ENCODE results near the gene SAMD4B. TPM values are rescaled to one million over a fixed set of nuclear protein-coding genes. Genes with fewer than 3 reads are reported as not detected.
A peak's percentile ranks its signal among the peaks of the same experiment; 100 is the strongest.

SAMD4B gene
- total and polyA plus RNA-seq, 9 of the 15 experiments (the other 6 are each of a cell fraction or from before 2014, with no cell fraction given): 3.4 to 90.5 (median 38.0) TPM

GRCh38 chr19:39413272-39413910 is 71.2 kb downstream of the SAMD4B start:
- intact Hi-C loops (cut with micrococcal nuclease) (loop anchor here (5.0 kb wide), 2 partner anchors 186 to 291 kb away; no protein-coding TSS in a partner anchor), in situ Hi-C loops (cut with MboI) (no loop called here)
- FAIRE-seq: no peak
- 12% methylated on average over 20 of the region's 54 CpGs for WGBS (ENCODE audit: insufficient coverage, low coverage, missing lambda C conversion rate)
- Histone ChIP-seq H3K4me3 (peak overlapping the region; percentile 71), H3K9me1 (ENCODE audit: control insufficient read depth, insufficient read depth, low read length) (no peaks in the 10 kb centered on the region), H4K20me1 (replicated peaks; ENCODE audit: control insufficient read depth, insufficient read depth, low read length) (peaks cover under 1% of the 10 kb centered on the region; the same call in 1 of the 2 replicates), H3K4me2 (ENCODE audit: insufficient read depth, low read length) (peak overlapping the region; percentile 77), H3K27ac (ENCODE audit: extremely low read depth, low read depth, low read length) (peak overlapping the region; percentile 84), H3K9me3 (replicated peaks; ENCODE audit: control insufficient read depth, insufficient read depth, low read depth, low read length) (no peaks in the 10 kb centered on the region), H3K9ac (ENCODE audit: insufficient read depth in 1 of 2, low read depth in 2 of 2, low read length in 2 of 2) (peak overlapping the region; percentile 86 to 97), H3K79me2 (ENCODE audit: control insufficient read depth, insufficient read depth, low read length) (peaks cover 44% of the 10 kb centered on the region), H3K4me1 (replicated peaks in 1 of 2; ENCODE audit: control insufficient read depth in 2 of 2, insufficient read depth in 2 of 2, low read length in 2 of 2) (peaks cover 31 to 70% of the 10 kb centered on the region in 2 experiments), H2AFZ (ENCODE audit: low read depth, low read length) (peak overlapping the region; percentile 78), H3K36me3 (ENCODE audit: control insufficient read depth, insufficient read depth, low read length) (peaks cover 20% of the 10 kb centered on the region; the same call in 2 of the 3 replicates), H3K27me3 (ENCODE audit: control insufficient read depth in 2 of 2, insufficient read depth in 2 of 2, low read length in 2 of 2) (no peaks in the 10 kb centered on the region)
- CTCF ChIA-PET (ENCODE audit: low intra/inter-chr PET ratio): interaction anchor here (0.6 to 3.7 kb wide), 4 partner anchors 15 to 303 kb away, joined by 3 to 74 read pairs (median 4); no protein-coding TSS in a partner anchor
- no peak for ATAC-seq
- no TSS peak for BruUV-seq (replicated peaks)
- peak; percentile 39 to 70 (median 58) for DNase-seq (ENCODE audit: extremely low read depth in 1 of 4, low spot score in 3 of 4)
- POLR2A ChIA-PET: interaction anchor here (1.1 to 1.7 kb wide), 5 partner anchors 10 to 71 kb away, joined by 3 to 15 read pairs (median 5); partner anchors contain the start of genes RPS16 and SAMD4B
- TF ChIP-seq JUND (IDR thresholded peaks at IDR 0.05; ENCODE audit: borderline replicate concordance, low read depth, low read length): no peak
- TF ChIP-seq JUND (tag; IDR thresholded peaks at IDR 0.05; ENCODE audit: borderline replicate concordance, low read depth, low read length): no peak
- no peak for TF ChIP-seq MEIS2 (IDR thresholded peaks at IDR 0.05; ENCODE audit: partially characterized antibody)
- TF ChIP-seq NFIC (IDR thresholded peaks at IDR 0.05): no peak
- TF ChIP-seq FOXA3 (CRISPR knock-in tag; conservative IDR thresholded peaks at IDR 0.05 in 1 of 2, IDR thresholded peaks at IDR 0.05 in 1 of 2): no peak
- TF ChIP-seq, protein P1, sequence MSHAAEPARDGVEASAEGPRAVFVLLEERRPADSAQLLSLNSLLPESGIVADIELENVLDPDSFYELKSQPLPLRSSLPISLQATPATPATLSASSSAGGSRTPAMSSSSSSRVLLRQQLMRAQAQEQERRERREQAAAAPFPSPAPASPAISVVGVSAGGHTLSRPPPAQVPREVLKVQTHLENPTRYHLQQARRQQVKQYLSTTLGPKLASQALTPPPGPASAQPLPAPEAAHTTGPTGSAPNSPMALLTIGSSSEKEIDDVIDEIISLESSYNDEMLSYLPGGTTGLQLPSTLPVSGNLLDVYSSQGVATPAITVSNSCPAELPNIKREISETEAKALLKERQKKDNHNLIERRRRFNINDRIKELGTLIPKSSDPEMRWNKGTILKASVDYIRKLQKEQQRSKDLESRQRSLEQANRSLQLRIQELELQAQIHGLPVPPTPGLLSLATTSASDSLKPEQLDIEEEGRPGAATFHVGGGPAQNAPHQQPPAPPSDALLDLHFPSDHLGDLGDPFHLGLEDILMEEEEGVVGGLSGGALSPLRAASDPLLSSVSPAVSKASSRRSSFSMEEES (CRISPR knock-in tag; IDR thresholded peaks at IDR 0.05): no peak
- no peak for TF ChIP-seq ZBTB8A (IDR thresholded peaks at IDR 0.05; ENCODE audit: partially characterized antibody)
- TF ChIP-seq CEBPG (CRISPR knock-in tag; IDR thresholded peaks at IDR 0.05): no peak
- no peak for TF ChIP-seq CEBPG (tag; conservative IDR thresholded peaks at IDR 0.05 in 1 of 2, IDR thresholded peaks at IDR 0.05 in 1 of 2)
- no peak for TF ChIP-seq TEAD1 (CRISPR knock-in tag; IDR thresholded peaks at IDR 0.05)
- TF ChIP-seq NFE2 (IDR thresholded peaks at IDR 0.05; ENCODE audit: low read depth): no peak
- no peak for TF ChIP-seq SETDB1 (IDR thresholded peaks at IDR 0.05; ENCODE audit: low read length)
- TF ChIP-seq HOMEZ (CRISPR knock-in tag; IDR thresholded peaks at IDR 0.05): no peak
- TF ChIP-seq GABPB1 (CRISPR knock-in tag; IDR thresholded peaks at IDR 0.05): 0 out of 2 replicates have a peak, but pooled peaks have one; percentile 38
- TF ChIP-seq POLR2G (IDR thresholded peaks at IDR 0.05; ENCODE audit: low read depth, low read length): peak; percentile 15
- TF ChIP-seq HDAC3 (IDR thresholded peaks at IDR 0.05; ENCODE audit: borderline replicate concordance, partially characterized antibody): no peak
- no peak for TF ChIP-seq E2F5 (CRISPR knock-in tag; IDR thresholded peaks at IDR 0.05)

All from K562 (cell line).